SK-N-SH treated with all-trans-retinoic acid at 6 μM for 48 hours (cell line): ENCODE results near the gene APRT.

Source experiments
- ARNTL ChIP-seq: fragments of 450-650 bp; formaldehyde crosslinking; IDR thresholded peaks from 2 replicates; pipeline ENCODE4 v1.5.0; 2020; ENCODE audit warnings: low read depth, mild to moderate bottlenecking, moderate library complexity, borderline replicate concordance
- BACH2 ChIP-seq: fragments of 250-450 bp; sonication (Bioruptor Pico); IDR thresholded peaks from 2 replicates; pipeline ENCODE4 v1.9.0; 2021; ENCODE audit warnings: mild to moderate bottlenecking, borderline replicate concordance
- CREB5 ChIP-seq: fragments of 250-450 bp; sonication (Bioruptor Pico); IDR thresholded peaks from 2 replicates; pipeline ENCODE4 v1.5.1; 2020; ENCODE audit warnings: low read depth, mild to moderate bottlenecking, moderate library complexity
- GLIS3 ChIP-seq: fragments of 250-450 bp; sonication (Bioruptor Pico); IDR thresholded peaks from 2 replicates; pipeline ENCODE4 v1.5.0; 2020; ENCODE audit warnings: mild to moderate bottlenecking, moderate library complexity
- POU6F1 ChIP-seq: fragments of 250-450 bp; sonication (Bioruptor Pico); IDR thresholded peaks from 2 replicates; pipeline ENCODE4 v1.8.0; 2021; ENCODE audit warnings: low read depth, mild to moderate bottlenecking, moderate library complexity, borderline replicate concordance
- PPARA ChIP-seq: fragments of 250-450 bp; sonication (Bioruptor Pico); IDR thresholded peaks from 2 replicates; pipeline ENCODE4 v1.5.0; 2020; ENCODE audit warnings: mild to moderate bottlenecking, borderline replicate concordance
- ZC3H10 ChIP-seq: fragments of 250-450 bp; sonication (Bioruptor Pico); IDR thresholded peaks from 2 replicates; pipeline ENCODE4 v1.5.1; 2021; ENCODE audit warnings: mild to moderate bottlenecking, moderate library complexity
- ZFP3 ChIP-seq: fragments of 250-450 bp; sonication (Bioruptor Pico); IDR thresholded peaks from 2 replicates; pipeline ENCODE4 v1.5.0; 2020; ENCODE audit warnings: mild to moderate bottlenecking, moderate library complexity
- ZNF8 ChIP-seq: fragments of 450-650 bp; formaldehyde crosslinking; IDR thresholded peaks from 2 replicates; pipeline ENCODE4 v1.5.0; 2020; ENCODE audit warnings: mild to moderate bottlenecking, moderate library complexity
- TF ChIP-seq, protein P1 (sequence below): fragments of 250-450 bp; sonication (Bioruptor Pico); IDR thresholded peaks from 2 replicates; pipeline ENCODE4 v1.8.0; 2020; ENCODE audit warnings: mild to moderate bottlenecking, moderate library complexity, borderline replicate concordance

DNA sequence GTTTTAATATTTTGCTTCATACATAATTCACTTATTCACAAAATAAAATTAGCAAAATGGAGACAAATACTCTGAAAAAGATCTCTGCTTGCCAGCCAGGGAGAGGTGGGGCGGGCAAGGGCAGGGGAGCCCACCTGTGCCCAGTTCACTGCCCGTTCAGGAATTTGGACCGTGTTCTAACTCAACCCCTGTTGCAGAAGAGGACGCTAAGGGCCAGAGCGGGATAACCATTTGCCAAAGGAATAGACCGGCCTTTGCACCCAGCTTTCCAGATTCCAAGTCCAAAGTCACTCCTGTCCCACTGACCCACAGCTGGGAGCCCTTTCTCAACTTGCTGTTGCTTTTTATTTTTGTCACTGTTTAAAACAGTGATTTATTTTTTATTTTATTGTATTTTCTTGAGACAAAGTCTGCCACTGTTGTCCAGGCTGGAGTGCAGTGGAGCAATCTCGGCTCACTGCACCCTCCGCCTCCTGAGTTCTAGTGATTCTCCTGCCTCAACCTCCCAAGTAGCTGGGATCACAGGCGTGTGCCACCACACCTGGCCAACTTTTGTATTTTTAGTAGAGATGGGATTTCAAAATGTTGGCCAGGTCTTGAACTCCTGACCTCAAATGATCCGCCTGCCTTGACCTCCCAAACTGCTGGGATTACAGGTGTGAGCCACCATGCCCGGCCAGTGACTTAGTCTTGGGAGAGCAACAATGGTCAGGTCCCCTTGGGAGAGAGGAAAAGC lies 24.0 kb downstream of the APRT start:
- TF ChIP-seq GLIS3 (CRISPR knock-in tag) = no peak
- TF ChIP-seq ARNTL (CRISPR knock-in tag) = no peak
- TF ChIP-seq, protein P1, sequence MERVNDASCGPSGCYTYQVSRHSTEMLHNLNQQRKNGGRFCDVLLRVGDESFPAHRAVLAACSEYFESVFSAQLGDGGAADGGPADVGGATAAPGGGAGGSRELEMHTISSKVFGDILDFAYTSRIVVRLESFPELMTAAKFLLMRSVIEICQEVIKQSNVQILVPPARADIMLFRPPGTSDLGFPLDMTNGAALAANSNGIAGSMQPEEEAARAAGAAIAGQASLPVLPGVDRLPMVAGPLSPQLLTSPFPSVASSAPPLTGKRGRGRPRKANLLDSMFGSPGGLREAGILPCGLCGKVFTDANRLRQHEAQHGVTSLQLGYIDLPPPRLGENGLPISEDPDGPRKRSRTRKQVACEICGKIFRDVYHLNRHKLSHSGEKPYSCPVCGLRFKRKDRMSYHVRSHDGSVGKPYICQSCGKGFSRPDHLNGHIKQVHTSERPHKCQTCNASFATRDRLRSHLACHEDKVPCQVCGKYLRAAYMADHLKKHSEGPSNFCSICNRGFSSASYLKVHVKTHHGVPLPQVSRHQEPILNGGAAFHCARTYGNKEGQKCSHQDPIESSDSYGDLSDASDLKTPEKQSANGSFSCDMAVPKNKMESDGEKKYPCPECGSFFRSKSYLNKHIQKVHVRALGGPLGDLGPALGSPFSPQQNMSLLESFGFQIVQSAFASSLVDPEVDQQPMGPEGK = no peak
- TF ChIP-seq ZNF8 (CRISPR knock-in tag) = no peak
- no peak for TF ChIP-seq POU6F1 (CRISPR knock-in tag)
- TF ChIP-seq PPARA (CRISPR knock-in tag) = no peak
- no peak for TF ChIP-seq CREB5 (CRISPR knock-in tag)
- no peak for TF ChIP-seq ZFP3
- no peak for TF ChIP-seq ZC3H10 (CRISPR knock-in tag)
- TF ChIP-seq BACH2 (CRISPR knock-in tag) = no peak
